ENCODE data around the gene PCSK6.
"Not testable (repeated sequence)": the region's sequence is repeated elsewhere in the genome, so short reads cannot be mapped to it uniquely, and the experiment has no call there.

The PCSK6 gene

GRCh38 chr15:101303408-101303807 lies 186.1 kb downstream of the PCSK6 start:
- no peak for DNase-seq

GRCh38 chr15:101296418-101297405 lies 192.8 kb downstream of the PCSK6 start:
- DNase-seq = no peak

GRCh38 chr15:101295607-101296161 lies 193.8 kb downstream of the PCSK6 start:
- no peak for DNase-seq

DNA sequence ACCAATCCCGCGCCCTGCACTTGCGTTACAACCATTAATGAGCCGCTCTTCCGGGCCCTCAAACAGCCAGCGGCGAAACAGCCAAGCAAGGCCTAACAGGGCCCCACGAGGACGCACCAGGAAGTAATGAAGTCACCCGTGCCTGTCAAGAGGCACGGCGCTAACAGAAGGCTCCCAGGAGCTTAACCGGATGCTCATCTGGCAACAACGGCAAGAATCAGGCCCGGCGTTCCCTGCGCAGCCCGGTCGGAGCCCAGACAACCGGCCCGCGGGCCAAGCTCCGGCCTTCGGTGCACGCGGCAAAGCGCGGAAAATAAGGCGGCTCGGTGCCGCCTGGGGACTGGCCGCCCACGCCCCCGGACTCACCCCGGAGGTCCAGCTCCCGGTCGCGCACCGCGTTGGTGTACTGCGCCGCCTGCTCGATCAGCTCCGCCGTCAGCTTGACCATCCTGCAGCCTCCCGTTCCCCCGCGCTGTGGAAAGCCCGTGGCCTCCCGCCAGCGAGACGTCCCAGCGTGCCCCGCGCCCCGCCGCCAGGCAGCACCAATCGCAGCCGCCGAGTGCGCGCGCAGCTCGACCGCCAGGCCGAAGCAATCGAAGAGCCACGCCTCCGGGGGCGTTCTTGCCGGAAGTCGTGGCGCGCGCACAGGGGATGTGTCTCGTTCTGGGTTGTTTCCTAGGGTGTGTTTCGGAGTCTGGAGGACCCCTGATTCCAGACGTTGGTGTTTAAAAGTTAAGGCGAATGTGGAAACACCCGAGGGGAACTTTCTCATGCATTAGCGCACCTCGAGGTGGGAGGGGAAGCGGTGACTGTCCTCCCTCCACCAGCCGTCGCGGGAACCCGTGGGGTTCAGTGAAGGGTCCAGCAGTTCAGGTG lies 194.5 kb downstream of the PCSK6 start, which contains the start of gene SNRPA1:
Gene SNRPA1 (minus strand): TSS at position 518 of the 876 bp plus-strand sequence. CDS start 70 bp downstream, at position 448.
- DNase-seq = peak; percentile 97

- no peak for DNase-seq
Measured at GRCh38 chr15:101293122-101293521, 196.4 kb downstream of the PCSK6 start.

GRCh38 chr15:101288905-101289513 lies 200.5 kb downstream of the PCSK6 start:
- no peak for DNase-seq

DNA sequence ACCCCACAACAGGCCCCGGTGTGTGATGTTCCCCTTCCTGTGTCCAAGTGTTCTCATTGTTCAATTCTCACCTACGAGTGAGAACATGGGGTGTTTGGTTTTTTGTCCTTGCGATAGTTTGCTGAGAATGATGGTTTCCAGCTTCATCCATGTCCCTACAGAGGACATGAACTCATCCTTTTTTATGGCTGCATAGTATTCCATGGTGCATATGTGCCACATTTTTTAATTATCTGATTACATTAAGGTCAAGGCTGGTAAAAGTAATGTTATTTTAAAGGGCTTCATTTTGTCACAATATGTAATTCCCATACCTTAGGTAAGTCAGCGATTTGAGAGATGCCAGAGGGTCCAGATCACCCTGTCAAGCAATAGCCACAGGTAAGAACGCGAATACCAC lies 202.2 kb downstream of the PCSK6 start:
- not testable (repeated sequence) for DNase-seq

DNA sequence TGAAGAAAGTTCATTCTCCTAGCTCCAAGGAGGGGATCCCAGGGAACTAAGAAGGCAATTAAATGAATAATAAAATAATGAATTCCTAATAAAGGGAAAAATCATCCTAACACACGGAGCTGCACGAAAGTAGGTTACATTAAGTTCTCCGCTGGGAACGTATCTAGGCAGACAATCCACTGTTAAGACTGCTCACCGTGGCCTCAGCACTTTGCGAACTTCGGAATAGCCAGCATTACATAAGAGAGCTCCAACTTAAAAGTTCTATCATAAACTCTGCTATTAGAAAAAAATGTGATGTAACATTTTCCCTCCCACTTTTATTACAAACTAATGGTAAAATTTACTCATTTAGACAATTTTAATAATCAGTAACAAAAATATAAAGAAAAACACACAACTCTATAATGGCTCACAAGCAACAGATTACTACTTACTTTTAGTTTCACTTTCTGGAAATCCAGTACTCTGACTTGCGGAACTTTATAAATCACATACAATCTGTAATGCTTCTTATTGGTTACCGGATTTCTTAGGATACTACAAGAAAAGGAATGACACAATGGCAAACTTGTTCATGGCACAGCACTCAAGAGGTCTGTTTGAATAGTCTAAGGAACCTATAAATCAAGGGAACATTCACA lies 202.9 kb downstream of the PCSK6 start:
- DNase-seq = no peak

DNA sequence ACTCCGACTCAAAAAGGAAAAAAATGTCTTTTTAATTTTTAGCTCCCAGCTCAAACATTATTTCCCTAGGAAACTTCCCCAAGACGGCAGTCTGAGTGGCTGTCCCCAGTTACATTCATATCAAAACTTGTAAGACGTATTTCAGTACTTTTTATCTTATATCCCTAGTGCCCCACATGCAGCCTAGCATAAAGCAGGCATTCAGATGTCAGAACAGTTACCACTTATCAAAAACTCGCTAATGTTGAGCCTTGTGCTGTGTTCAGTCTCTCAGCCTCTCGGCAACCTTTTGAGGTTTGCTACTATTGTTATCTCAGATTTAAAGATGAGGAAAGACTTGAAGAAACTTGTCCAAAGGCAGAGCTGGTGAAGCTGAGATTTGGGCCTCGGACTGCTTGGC lies 205.6 kb downstream of the PCSK6 start:
- no peak for DNase-seq

DNA sequence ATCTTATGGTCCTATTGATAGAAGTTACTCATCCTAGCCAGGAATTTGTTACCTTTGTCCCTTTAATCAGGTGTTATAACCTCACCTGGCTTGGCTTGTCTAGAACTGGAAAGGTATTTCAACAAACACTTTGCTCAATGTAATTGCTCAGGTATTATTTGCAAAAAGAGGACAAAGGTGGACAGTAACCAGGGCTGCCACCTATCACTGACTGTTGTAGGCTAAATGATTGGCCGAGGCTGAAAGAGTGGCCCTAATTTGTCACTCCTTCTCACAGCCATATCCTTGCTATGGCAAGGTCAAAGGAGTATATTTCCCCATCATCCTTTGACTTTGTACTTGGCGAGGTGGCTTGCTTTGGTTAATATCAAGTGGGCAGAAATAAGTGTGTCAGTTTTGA lies 209.5 kb downstream of the PCSK6 start:
- no peak for DNase-seq

GRCh38 chr15:101277943-101278564 lies 211.5 kb downstream of the PCSK6 start:
- no peak for DNase-seq

GRCh38 chr15:101277038-101277822 lies 212.3 kb downstream of the PCSK6 start, which contains the start of gene SELENOS:
Gene SELENOS, minus strand, starts transcription at chr15:101277485. Its CDS starts 68 bp downstream, at chr15:101277417.
- DNase-seq = peak; percentile 91

- no peak for DNase-seq
Measured at GRCh38 chr15:101276501-101277037, 212.9 kb downstream of the PCSK6 start.

DNA sequence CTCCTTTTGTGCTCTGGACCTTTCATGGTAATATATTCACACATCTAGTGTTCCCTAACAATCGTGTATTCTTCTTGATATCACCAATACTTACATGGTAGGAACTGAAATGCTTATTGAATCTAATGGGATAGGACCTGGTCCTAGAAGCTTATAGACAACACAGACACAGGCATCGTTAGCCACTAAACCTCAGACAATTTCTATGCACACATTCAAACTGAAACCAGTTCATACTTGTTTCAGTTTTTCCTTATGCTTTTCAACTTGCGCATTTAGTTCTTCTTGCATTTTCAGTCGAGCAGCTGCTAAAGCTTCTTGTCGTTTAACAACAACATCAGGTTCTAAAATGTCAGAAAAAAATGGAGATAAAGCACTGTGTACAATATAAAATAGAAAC lies 214.5 kb downstream of the PCSK6 start:
- DNase-seq = no peak

- DNase-seq = no peak
Measured at GRCh38 chr15:101273534-101273933, 216.0 kb downstream of the PCSK6 start.

- DNase-seq = no peak
Measured at GRCh38 chr15:101272584-101272983, 216.9 kb downstream of the PCSK6 start.

DNA sequence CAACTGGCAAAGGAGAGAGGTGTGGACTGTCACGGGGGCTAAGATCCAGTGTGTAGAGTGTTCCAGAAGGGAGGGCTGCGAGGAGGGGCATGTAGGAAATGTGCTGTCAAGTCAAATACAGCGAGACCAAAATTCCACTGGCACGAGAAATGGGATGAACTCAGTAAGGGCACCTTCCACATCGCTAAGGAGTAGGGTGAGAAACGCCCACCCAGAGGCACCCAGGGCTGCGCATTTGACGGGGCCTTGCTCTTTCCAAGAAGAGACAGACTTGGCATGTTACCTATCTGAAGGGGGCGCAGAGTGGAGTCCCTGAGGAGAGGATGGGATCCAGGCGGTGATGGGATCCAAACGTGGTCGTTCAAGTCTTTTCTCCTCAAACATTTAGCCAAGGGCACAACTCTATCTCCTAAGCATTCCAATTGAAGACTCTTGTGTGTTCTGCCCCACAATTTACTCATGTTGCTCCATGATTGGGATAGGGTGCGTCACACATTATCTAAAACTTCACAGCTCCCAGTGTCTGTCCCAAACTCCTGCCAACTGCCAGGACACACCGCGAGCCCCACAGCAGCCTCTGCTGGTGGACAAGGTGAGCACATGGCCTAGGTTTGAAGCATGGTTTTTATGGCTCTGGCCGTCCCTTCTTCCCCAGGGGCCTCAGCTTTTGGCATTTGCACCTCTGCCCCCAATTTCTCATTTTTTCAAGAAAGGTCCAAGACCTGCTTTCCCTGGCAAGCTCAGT lies 219.9 kb downstream of the PCSK6 start:
- no peak for DNase-seq

- no peak for DNase-seq
Measured at GRCh38 chr15:101267320-101268104, 222.0 kb downstream of the PCSK6 start.

DNA sequence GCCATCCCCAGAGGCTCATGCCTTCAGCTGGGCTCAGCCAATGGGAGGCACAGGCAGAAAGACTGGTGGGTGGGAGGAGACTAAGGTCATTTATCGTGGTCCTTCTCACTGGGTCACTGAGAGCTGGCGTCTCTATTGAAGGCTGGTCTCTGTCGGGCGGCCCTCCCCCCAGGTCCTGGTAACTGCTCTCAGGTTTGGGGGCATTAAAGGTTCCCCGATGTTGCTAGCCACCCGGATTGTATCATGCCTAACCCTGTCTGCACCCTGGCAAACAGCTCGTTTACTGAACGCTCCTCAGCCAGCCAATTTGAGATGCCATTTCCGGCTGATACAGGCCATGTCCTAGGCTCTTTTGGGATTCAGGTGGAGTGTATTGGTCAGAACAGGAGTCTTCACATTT lies 222.7 kb downstream of the PCSK6 start:
- no peak for DNase-seq
